Right atrium auricular region (tissue), 2 donors: ENCODE results near the gene PFN1. TPM values are rescaled to one million over a fixed set of nuclear protein-coding genes. Genes with fewer than 3 reads are reported as not detected.
A peak's percentile ranks its signal among the peaks of the same experiment; 100 is the strongest.

Experiments used
- DNase-seq: peaks from one replicate; pipeline ENCODE4 v3.0.0-alpha.2; 2019; ENCODE audit warnings: low spot score
- H3K27ac ChIP-seq, 2 donors: fragments of 200-600 bp; sonication (generic); 1 replicate in 1 of 2; 2 replicates in 1 of 2; pipeline ENCODE4 v1.5.1; 2016 to 2019
- H3K27me3 ChIP-seq, 2 donors: fragments of 200-600 bp; sonication (generic); one replicate each; pipeline versions ENCODE4 v1.5.1 to v1.6.0; 2017 to 2019
- H3K36me3 ChIP-seq: fragments of 200-600 bp; sonication (generic); one replicate; pipeline ENCODE4 v1.5.1; 2016
- H3K4me1 ChIP-seq, 2 donors: fragments of 200-600 bp; sonication (generic); one replicate each; pipeline versions ENCODE4 v1.5.1 to v1.6.0; 2017 to 2019
- H3K4me3 ChIP-seq, 2 donors: fragments of 200-600 bp; sonication (generic); 1 replicate in 1 of 2; 2 replicates in 1 of 2; pipeline ENCODE4 v1.5.1; 2017 to 2019; ENCODE audit warnings: mild to moderate bottlenecking in 1 of 2, moderate library complexity in 1 of 2
- H3K9me3 ChIP-seq, 2 donors: fragments of 200-600 bp; sonication (generic); one replicate each; pipeline ENCODE4 v1.5.1; 2019
- CTCF ChIP-seq, 2 donors: fragments of 200-600 bp; sonication (generic); IDR thresholded peaks; one replicate each; pipeline ENCODE4 v1.5.1; 2019; ENCODE audit warnings: antibody characterized with exemption in 2 of 2
- total RNA-seq, 2 donors: library from RNA; depleted of rRNA; stranded (reverse); fragments of >200 nt; gene quantifications; one replicate each; pipeline ENCODE4 v1.1.0, GENCODE V29; 2016

Gene PFN1
- total RNA-seq, 2 donors from 2014 or later: 218 to 425 TPM

- no peak for DNase-seq
- peaks cover 0 to 66% of the 10 kb centered on the region in 2 donors for H3K4me1 ChIP-seq
- H3K9me3 ChIP-seq: no peaks in the 10 kb centered on the region
- H3K36me3 ChIP-seq: peaks cover 40% of the 10 kb centered on the region
- no peak for TF ChIP-seq CTCF (IDR thresholded peaks at IDR 0.05)
- H3K4me3 ChIP-seq: peak overlapping the region; percentile 80 to 89
- H3K27ac ChIP-seq: peak overlapping the region; percentile 98 to 100
- H3K27me3 ChIP-seq: no peaks in the 10 kb centered on the region
These were observed 1.9 kb downstream of the PFN1 start for GRCh38 chr17:4946312-4946976.

- TF ChIP-seq CTCF (IDR thresholded peaks at IDR 0.05): no peak
- H3K4me1 ChIP-seq: peaks cover 0 to 66% of the 10 kb centered on the region in 2 donors
- no peak for DNase-seq
These were observed 2.4 kb downstream of the PFN1 start for GRCh38 chr17:4945944-4946280.

GRCh38 chr17:4945176-4945943, 3.0 kb downstream of the PFN1 start:
- no peaks in the 10 kb centered on the region for H3K9me3 ChIP-seq
- DNase-seq: peak; percentile 93
- no peak for TF ChIP-seq CTCF (IDR thresholded peaks at IDR 0.05)
- H3K27ac ChIP-seq: peak overlapping the region; percentile 63 to 98
- no peak overlapping the region for H3K4me3 ChIP-seq
- peaks cover 0 to 65% of the 10 kb centered on the region in 2 donors for H3K4me1 ChIP-seq
- peaks cover 40% of the 10 kb centered on the region for H3K36me3 ChIP-seq
- H3K27me3 ChIP-seq: no peaks in the 10 kb centered on the region

More at GRCh38 chr17:4945944-4946280, 2.4 kb downstream of the PFN1 start:
- Histone ChIP-seq H3K27me3 (no peaks in the 10 kb centered on the region), H3K27ac (peak overlapping the region; percentile 63 to 98), H3K4me3 (peak overlapping the region in 1 of 2 donors; percentile 89), H3K9me3 (no peaks in the 10 kb centered on the region), H3K36me3 (peaks cover 40% of the 10 kb centered on the region)

- TF ChIP-seq CTCF (IDR thresholded peaks at IDR 0.05): no peak
These were observed 3.7 kb downstream of the PFN1 start for GRCh38 chr17:4944554-4945175.

GRCh38 chr17:4944163-4944553, 4.2 kb downstream of the PFN1 start:
- H3K4me3 ChIP-seq: no peak overlapping the region
- no peak for DNase-seq
- no peaks in the 10 kb centered on the region for H3K9me3 ChIP-seq
- no peak for TF ChIP-seq CTCF (IDR thresholded peaks at IDR 0.05)
- peaks cover 40% of the 10 kb centered on the region for H3K36me3 ChIP-seq
- H3K27me3 ChIP-seq: no peaks in the 10 kb centered on the region
- no peak overlapping the region for H3K27ac ChIP-seq
- peaks cover 3 to 65% of the 10 kb centered on the region in 2 donors for H3K4me1 ChIP-seq

More at GRCh38 chr17:4944554-4945175, 3.7 kb downstream of the PFN1 start:
- H3K27me3 ChIP-seq: no peaks in the 10 kb centered on the region
- no peaks in the 10 kb centered on the region for H3K9me3 ChIP-seq
- H3K4me3 ChIP-seq: no peak overlapping the region
- peaks cover 40% of the 10 kb centered on the region for H3K36me3 ChIP-seq
- H3K27ac ChIP-seq: peak overlapping the region; percentile 63 to 98
- DNase-seq: no peak
- peaks cover 0 to 61% of the 10 kb centered on the region in 2 donors for H3K4me1 ChIP-seq
